ENCODE data around the gene VPS26B. TPM values are rescaled to one million over a fixed set of nuclear protein-coding genes. Genes with fewer than 3 reads are reported as not detected.
A peak's percentile ranks its signal among the peaks of the same experiment; 100 is the strongest.

The VPS26B gene
- total RNA-seq, 1 donor from 2014 or later, result 46.6 TPM

DNA sequence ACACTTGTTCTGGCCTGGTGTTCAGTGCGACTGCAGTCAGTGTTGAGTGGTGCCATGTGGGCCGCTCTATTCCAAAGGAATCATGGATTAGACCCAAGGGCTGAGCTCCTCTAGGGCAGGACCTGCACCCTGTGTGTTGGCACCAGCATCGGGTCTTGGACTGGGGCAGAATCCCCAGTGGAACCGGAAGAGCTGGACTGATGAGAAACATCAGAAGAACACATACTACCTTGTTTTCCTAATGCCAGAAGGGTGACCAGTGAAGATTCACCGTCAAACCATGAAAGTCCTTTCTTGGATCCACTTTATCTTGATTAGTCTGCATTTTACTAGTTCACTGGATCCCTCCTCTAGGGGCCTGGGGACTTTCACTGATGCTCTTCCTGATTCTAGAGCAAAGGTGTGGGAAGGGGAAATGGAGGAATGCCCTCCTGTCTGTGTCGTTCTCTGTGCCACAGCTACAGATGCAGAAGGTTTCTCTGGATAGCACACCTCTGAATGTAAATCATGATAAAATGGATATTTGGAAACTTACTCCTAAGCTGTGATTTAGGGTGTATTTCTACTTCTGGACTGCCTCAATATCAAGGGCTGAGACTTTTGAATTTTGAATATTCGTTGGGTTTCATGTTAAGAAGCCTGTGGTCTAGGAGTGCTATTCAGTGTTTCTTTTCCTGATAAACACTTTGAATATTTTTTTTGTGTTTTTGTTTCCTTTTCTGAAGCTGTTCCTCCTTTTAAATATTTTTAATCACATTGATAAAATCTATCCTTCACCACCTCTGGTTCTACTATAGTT, 40.7 kb downstream of the VPS26B start:
- H3K9ac ChIP-seq (ENCODE audit: low read length), result no peak overlapping the region
- peaks cover 5% of the 10 kb centered on the region for H3K27me3 ChIP-seq (ENCODE audit: insufficient read depth, low read length)
- H3K4me1 ChIP-seq (ENCODE audit: insufficient read depth, low read length), result peaks cover 7% of the 10 kb centered on the region
- H3K27ac ChIP-seq (ENCODE audit: low read depth, low read length), result no peak overlapping the region
- no peak overlapping the region for H2AFZ ChIP-seq (ENCODE audit: low read depth, low read length)
- H3K9me3 ChIP-seq (ENCODE audit: insufficient read depth, low read depth, low read length), result no peaks in the 10 kb centered on the region
- no peak overlapping the region for H3K4me2 ChIP-seq (ENCODE audit: low read length)
- Mint-ChIP-seq H3K4me1 (ENCODE audit: low read depth, unreplicated experiment) (peaks cover 21% of the 10 kb centered on the region), H3K36me3 (ENCODE audit: low read depth, unreplicated experiment) (peaks cover 3% of the 10 kb centered on the region), H3K4me3 (ENCODE audit: unreplicated experiment) (no peak overlapping the region), H3K27me3 (ENCODE audit: low read depth, unreplicated experiment) (peaks cover under 1% of the 10 kb centered on the region), H3K27ac (ENCODE audit: unreplicated experiment) (peak overlapping the region; percentile 62), H3K9me3 (ENCODE audit: unreplicated experiment) (no peaks in the 10 kb centered on the region)
- TF ChIP-seq EZH2 (IDR thresholded peaks at IDR 0.05; ENCODE audit: insufficient read depth, low read length), result no peak
- TF ChIP-seq, protein P1, sequence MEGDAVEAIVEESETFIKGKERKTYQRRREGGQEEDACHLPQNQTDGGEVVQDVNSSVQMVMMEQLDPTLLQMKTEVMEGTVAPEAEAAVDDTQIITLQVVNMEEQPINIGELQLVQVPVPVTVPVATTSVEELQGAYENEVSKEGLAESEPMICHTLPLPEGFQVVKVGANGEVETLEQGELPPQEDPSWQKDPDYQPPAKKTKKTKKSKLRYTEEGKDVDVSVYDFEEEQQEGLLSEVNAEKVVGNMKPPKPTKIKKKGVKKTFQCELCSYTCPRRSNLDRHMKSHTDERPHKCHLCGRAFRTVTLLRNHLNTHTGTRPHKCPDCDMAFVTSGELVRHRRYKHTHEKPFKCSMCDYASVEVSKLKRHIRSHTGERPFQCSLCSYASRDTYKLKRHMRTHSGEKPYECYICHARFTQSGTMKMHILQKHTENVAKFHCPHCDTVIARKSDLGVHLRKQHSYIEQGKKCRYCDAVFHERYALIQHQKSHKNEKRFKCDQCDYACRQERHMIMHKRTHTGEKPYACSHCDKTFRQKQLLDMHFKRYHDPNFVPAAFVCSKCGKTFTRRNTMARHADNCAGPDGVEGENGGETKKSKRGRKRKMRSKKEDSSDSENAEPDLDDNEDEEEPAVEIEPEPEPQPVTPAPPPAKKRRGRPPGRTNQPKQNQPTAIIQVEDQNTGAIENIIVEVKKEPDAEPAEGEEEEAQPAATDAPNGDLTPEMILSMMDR (IDR thresholded peaks at IDR 0.05; ENCODE audit: insufficient read depth, low read depth, low read length), result no peak
- H3K79me2 ChIP-seq (ENCODE audit: insufficient read depth, low read length), result no peaks in the 10 kb centered on the region
- FAIRE-seq (no peak), DNase-seq (ENCODE audit: low read depth) (no peak)
- no peak overlapping the region for H3K4me3 ChIP-seq (ENCODE audit: insufficient read depth, low read depth, low read length)
- H4K20me1 ChIP-seq (ENCODE audit: insufficient read depth, low read length), result peaks cover 15% of the 10 kb centered on the region
- peaks cover 3% of the 10 kb centered on the region for H3K36me3 ChIP-seq (ENCODE audit: insufficient read depth, low read length)

DNA sequence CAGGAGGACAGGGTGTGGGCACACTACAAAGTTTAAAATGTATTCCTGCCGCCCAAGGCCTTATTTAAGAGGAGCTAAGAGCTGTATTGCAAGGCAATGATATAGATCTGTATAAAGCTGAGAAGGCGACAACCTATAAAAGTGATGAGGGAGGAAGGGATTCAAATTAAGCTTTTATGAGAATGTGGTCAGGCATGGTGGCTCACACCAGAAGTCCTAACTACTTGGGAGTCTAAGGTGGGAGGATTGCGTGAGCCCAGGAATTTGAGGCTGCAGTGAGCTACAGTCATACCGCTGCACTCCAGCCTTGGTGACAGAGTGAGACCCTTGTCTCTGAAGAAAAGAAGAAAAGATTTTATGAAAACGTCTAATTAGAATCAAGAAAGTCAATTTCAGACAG, 42.0 kb downstream of the VPS26B start:
- FAIRE-seq, result no peak
- H3K36me3 Mint-ChIP-seq (ENCODE audit: low read depth, unreplicated experiment), result peaks cover 3% of the 10 kb centered on the region
- Histone ChIP-seq H3K9ac (ENCODE audit: low read length) (no peak overlapping the region), H3K36me3 (ENCODE audit: insufficient read depth, low read length) (no peaks in the 10 kb centered on the region), H2AFZ (ENCODE audit: low read depth, low read length) (no peak overlapping the region), H3K79me2 (ENCODE audit: insufficient read depth, low read length) (no peaks in the 10 kb centered on the region), H3K4me1 (ENCODE audit: insufficient read depth, low read length) (peaks cover 7% of the 10 kb centered on the region), H3K9me3 (ENCODE audit: insufficient read depth, low read depth, low read length) (no peaks in the 10 kb centered on the region), H4K20me1 (ENCODE audit: insufficient read depth, low read length) (peaks cover 13% of the 10 kb centered on the region), H3K4me3 (ENCODE audit: insufficient read depth, low read depth, low read length) (no peak overlapping the region), H3K27ac (ENCODE audit: low read depth, low read length) (no peak overlapping the region), H3K27me3 (ENCODE audit: insufficient read depth, low read length) (peaks cover 14% of the 10 kb centered on the region), H3K4me2 (ENCODE audit: low read length) (peak overlapping the region; percentile 35)
- no peak for DNase-seq (ENCODE audit: low read depth)
- no peak overlapping the region for H3K4me3 Mint-ChIP-seq (ENCODE audit: unreplicated experiment)
- no peak for TF ChIP-seq EZH2 (IDR thresholded peaks at IDR 0.05; ENCODE audit: insufficient read depth, low read length)
- TF ChIP-seq, protein P1 (IDR thresholded peaks at IDR 0.05; ENCODE audit: insufficient read depth, low read depth, low read length), result no peak
- peaks cover 21% of the 10 kb centered on the region for H3K4me1 Mint-ChIP-seq (ENCODE audit: low read depth, unreplicated experiment)
- peaks cover 11% of the 10 kb centered on the region for H3K27me3 Mint-ChIP-seq (ENCODE audit: low read depth, unreplicated experiment)
- no peaks in the 10 kb centered on the region for H3K9me3 Mint-ChIP-seq (ENCODE audit: unreplicated experiment)
- no peak overlapping the region for H3K27ac Mint-ChIP-seq (ENCODE audit: unreplicated experiment)

DNA sequence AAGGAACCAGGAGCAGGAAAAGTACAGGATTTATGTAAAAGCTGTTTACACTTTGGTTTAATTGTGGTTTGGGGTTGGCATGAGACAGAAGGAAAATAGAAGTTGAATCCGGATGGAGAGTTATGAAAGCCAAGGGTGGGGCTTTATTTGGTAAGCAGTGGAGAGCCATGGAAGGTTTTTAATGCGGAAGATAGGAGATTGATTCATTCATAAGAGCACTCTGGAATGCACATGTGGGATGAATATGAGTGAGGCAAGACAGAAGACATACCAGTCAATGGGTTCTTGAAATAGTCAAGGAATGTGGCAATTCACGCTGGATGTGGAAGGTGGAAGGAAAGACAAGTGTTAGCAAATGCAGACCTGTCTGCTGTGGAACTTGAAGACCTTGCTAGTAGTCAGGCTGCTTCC, 42.4 kb downstream of the VPS26B start:
- Histone ChIP-seq H3K36me3 (ENCODE audit: insufficient read depth, low read length) (no peaks in the 10 kb centered on the region), H3K4me3 (ENCODE audit: insufficient read depth, low read depth, low read length) (no peak overlapping the region), H3K27me3 (ENCODE audit: insufficient read depth, low read length) (peaks cover 18% of the 10 kb centered on the region), H3K9ac (ENCODE audit: low read length) (no peak overlapping the region), H2AFZ (ENCODE audit: low read depth, low read length) (no peak overlapping the region), H3K4me1 (ENCODE audit: insufficient read depth, low read length) (peaks cover 7% of the 10 kb centered on the region), H4K20me1 (ENCODE audit: insufficient read depth, low read length) (peaks cover 9% of the 10 kb centered on the region), H3K27ac (ENCODE audit: low read depth, low read length) (no peak overlapping the region), H3K79me2 (ENCODE audit: insufficient read depth, low read length) (no peaks in the 10 kb centered on the region), H3K9me3 (ENCODE audit: insufficient read depth, low read depth, low read length) (no peaks in the 10 kb centered on the region), H3K4me2 (ENCODE audit: low read length) (peak overlapping the region; percentile 35)
- DNase-seq (ENCODE audit: low read depth), result peak; percentile 84
- Mint-ChIP-seq H3K27me3 (ENCODE audit: low read depth, unreplicated experiment) (peaks cover 15% of the 10 kb centered on the region), H3K4me1 (ENCODE audit: low read depth, unreplicated experiment) (peaks cover 21% of the 10 kb centered on the region), H3K36me3 (ENCODE audit: low read depth, unreplicated experiment) (peaks cover 3% of the 10 kb centered on the region), H3K9me3 (ENCODE audit: unreplicated experiment) (no peaks in the 10 kb centered on the region), H3K27ac (ENCODE audit: unreplicated experiment) (peak overlapping the region; percentile 75), H3K4me3 (ENCODE audit: unreplicated experiment) (no peak overlapping the region)
- peak; percentile 81 for FAIRE-seq
- TF ChIP-seq, protein P1 (IDR thresholded peaks at IDR 0.05; ENCODE audit: insufficient read depth, low read depth, low read length), result no peak
- TF ChIP-seq EZH2 (IDR thresholded peaks at IDR 0.05; ENCODE audit: insufficient read depth, low read length), result no peak
